ENCODE measurements around the gene LDLRAD4. TPM values are rescaled to one million over a fixed set of nuclear protein-coding genes. Genes with fewer than 3 reads are reported as not detected.

LDLRAD4 gene
- total RNA-seq, 1 donor, result under 0.01 TPM

DNA sequence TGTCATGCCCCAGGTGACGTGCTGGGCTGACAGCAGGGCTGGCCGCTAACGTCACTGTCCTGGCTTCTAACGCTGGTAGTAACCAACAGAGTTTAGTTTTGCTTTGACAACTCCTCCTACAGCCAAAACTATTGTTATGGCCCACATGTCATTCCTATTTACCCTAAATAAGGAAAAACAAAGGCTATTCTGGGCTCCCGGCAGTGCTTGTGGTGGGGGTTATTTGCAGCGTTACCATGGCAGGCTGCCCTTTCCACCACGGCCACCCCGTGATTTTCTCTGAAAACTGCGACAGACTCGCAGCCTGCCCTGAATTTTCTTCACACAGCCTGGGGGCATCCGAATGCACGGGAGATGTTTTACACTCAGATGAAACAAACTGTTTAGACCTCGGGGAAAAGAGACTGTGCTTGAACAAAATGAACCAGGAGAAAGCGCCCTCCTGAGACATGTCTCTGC is 392.6 kb downstream of the LDLRAD4 start:
- DNase-seq (ENCODE audit: insufficient read length, low spot score, missing footprints), result peak; percentile 62
- H3K79me2 ChIP-seq (ENCODE audit: insufficient read depth, low read length), result no peaks in the 10 kb centered on the region
- TF ChIP-seq, protein P1, sequence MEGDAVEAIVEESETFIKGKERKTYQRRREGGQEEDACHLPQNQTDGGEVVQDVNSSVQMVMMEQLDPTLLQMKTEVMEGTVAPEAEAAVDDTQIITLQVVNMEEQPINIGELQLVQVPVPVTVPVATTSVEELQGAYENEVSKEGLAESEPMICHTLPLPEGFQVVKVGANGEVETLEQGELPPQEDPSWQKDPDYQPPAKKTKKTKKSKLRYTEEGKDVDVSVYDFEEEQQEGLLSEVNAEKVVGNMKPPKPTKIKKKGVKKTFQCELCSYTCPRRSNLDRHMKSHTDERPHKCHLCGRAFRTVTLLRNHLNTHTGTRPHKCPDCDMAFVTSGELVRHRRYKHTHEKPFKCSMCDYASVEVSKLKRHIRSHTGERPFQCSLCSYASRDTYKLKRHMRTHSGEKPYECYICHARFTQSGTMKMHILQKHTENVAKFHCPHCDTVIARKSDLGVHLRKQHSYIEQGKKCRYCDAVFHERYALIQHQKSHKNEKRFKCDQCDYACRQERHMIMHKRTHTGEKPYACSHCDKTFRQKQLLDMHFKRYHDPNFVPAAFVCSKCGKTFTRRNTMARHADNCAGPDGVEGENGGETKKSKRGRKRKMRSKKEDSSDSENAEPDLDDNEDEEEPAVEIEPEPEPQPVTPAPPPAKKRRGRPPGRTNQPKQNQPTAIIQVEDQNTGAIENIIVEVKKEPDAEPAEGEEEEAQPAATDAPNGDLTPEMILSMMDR (IDR thresholded peaks at IDR 0.05; ENCODE audit: extremely low read depth, low read depth, low read length), result no peak
- peak overlapping the region; percentile 70 for H3K4me3 ChIP-seq (ENCODE audit: insufficient read depth, low read length)
- no peaks in the 10 kb centered on the region for H3K9me3 ChIP-seq (ENCODE audit: low read depth, low read length)
- no peaks in the 10 kb centered on the region for H3K36me3 ChIP-seq (ENCODE audit: insufficient read depth, low read length)
- peaks cover 14% of the 10 kb centered on the region for H3K4me1 ChIP-seq (ENCODE audit: insufficient read depth, low read length)
- H3K4me2 ChIP-seq (ENCODE audit: insufficient read depth, low read length), result peak overlapping the region; percentile 94
- peaks cover 25% of the 10 kb centered on the region for H3K27me3 ChIP-seq (ENCODE audit: insufficient read depth, low read length)
- H4K20me1 ChIP-seq (ENCODE audit: insufficient read depth, low read length), result no peaks in the 10 kb centered on the region
- H2AFZ ChIP-seq (ENCODE audit: low read length), result peak overlapping the region; percentile 85
- H3K27ac ChIP-seq (ENCODE audit: low read depth, low read length), result peak overlapping the region; percentile 33

DNA sequence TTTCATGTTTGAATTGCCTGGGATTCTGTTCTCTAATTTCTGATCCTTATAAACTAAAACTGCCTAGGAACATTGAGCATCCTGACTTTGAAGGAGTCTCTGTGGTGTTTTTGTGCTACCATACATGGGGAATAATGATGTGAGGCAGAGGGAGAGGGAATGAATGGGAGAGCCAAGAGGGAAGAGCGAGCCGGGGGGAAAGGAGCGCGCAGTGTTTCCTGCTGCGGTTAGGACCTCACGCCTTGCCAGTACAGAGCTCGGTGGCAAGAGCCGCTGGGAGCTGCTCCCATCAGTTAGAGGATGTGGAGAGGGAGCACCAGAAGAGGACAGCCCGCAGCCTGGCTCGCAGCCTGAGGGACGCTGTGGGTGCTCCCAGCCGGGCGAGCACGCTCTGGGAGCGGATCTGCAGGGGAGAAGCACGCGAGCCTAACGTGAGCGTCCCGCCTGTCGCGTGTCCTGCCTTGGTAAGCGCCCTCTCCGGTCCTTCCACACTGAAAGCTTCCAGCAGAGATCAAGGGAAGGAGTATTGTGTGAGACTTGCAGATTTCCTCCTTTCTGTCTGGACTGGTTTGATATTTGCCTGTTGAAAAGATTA is 393.1 kb downstream of the LDLRAD4 start:
- no peaks in the 10 kb centered on the region for H3K79me2 ChIP-seq (ENCODE audit: insufficient read depth, low read length)
- peak overlapping the region; percentile 85 for H2AFZ ChIP-seq (ENCODE audit: low read length)
- no peaks in the 10 kb centered on the region for H3K9me3 ChIP-seq (ENCODE audit: low read depth, low read length)
- no peaks in the 10 kb centered on the region for H4K20me1 ChIP-seq (ENCODE audit: insufficient read depth, low read length)
- peak overlapping the region; percentile 33 for H3K27ac ChIP-seq (ENCODE audit: low read depth, low read length)
- H3K4me2 ChIP-seq (ENCODE audit: insufficient read depth, low read length), result peak overlapping the region; percentile 94
- peak overlapping the region; percentile 70 for H3K4me3 ChIP-seq (ENCODE audit: insufficient read depth, low read length)
- H3K4me1 ChIP-seq (ENCODE audit: insufficient read depth, low read length), result peaks cover 14% of the 10 kb centered on the region
- no peak for DNase-seq (ENCODE audit: insufficient read length, low spot score, missing footprints)
- TF ChIP-seq, protein P1 (IDR thresholded peaks at IDR 0.05; ENCODE audit: extremely low read depth, low read depth, low read length), result no peak
- peaks cover 25% of the 10 kb centered on the region for H3K27me3 ChIP-seq (ENCODE audit: insufficient read depth, low read length)
- no peaks in the 10 kb centered on the region for H3K36me3 ChIP-seq (ENCODE audit: insufficient read depth, low read length)

DNA sequence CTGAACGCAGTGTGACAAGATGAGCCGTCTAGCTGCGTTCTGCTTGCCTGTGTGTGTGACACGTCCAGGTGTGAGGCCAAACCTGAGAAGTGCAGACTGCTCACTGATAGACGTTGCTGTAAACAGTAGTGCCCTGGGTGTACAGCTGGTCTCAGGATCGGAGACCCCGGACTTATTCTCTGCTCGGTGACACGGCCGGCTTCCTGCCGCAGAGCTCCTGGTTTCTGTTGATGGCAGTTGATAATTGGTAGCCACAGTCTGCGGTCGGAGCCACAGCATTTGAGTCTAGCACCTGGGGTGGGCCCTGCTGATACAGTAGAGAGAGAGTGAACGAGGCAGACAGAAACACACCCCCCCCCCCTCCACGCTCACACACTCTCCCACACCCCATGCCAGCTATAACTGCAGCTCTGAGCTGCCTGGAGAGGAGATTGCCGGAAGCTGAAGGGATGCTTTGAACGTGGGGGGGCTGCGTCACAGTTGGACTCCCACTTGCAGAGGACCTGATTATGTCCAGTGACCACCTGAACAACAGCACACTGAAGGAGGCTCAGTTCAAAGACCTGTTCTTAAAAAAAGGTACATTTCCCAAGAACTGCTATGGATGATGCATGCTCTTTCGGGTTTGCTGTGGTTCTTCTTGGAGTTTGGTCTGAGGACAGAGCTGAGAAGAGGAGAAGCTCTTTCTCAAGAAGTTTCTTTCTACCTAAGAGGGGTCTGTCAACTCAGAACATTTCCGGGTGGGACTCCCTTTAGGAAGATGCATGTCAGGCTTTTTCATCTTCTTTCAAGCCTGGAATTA is 393.8 kb downstream of the LDLRAD4 start:
- Histone ChIP-seq H3K9me3 (ENCODE audit: low read depth, low read length) (no peaks in the 10 kb centered on the region), H4K20me1 (ENCODE audit: insufficient read depth, low read length) (no peaks in the 10 kb centered on the region), H3K4me2 (ENCODE audit: insufficient read depth, low read length) (peak overlapping the region; percentile 94), H2AFZ (ENCODE audit: low read length) (peak overlapping the region; percentile 85), H3K79me2 (ENCODE audit: insufficient read depth, low read length) (no peaks in the 10 kb centered on the region), H3K4me1 (ENCODE audit: insufficient read depth, low read length) (peaks cover 14% of the 10 kb centered on the region), H3K27ac (ENCODE audit: low read depth, low read length) (no peak overlapping the region), H3K36me3 (ENCODE audit: insufficient read depth, low read length) (no peaks in the 10 kb centered on the region), H3K27me3 (ENCODE audit: insufficient read depth, low read length) (peaks cover 25% of the 10 kb centered on the region), H3K4me3 (ENCODE audit: insufficient read depth, low read length) (peak overlapping the region; percentile 70)
- TF ChIP-seq, protein P1 (IDR thresholded peaks at IDR 0.05; ENCODE audit: extremely low read depth, low read depth, low read length), result no peak
- DNase-seq (ENCODE audit: insufficient read length, low spot score, missing footprints), result peak; percentile 75

DNA sequence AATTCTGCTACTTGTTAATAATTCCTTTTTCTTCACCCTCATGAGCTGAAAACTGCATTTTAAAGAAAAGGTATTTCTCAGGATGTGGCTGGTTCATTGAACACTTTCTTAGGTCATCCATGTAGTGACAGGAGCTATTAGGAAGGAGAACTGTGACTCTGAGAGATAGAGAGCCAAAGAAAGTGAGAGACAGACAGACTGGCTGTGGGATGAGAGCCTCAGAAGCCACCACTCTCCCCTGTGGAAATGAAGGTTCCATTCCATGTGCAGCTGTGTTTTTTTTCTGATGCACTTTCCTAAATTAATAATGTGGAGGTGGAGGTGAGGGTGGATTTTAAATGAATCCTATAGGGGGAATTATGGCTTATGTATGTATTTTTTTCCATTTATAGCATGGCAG is 394.5 kb downstream of the LDLRAD4 start:
- no peaks in the 10 kb centered on the region for H3K79me2 ChIP-seq (ENCODE audit: insufficient read depth, low read length)
- H3K4me3 ChIP-seq (ENCODE audit: insufficient read depth, low read length), result no peak overlapping the region
- peak; percentile 57 for DNase-seq (ENCODE audit: insufficient read length, low spot score, missing footprints)
- TF ChIP-seq, protein P1 (IDR thresholded peaks at IDR 0.05; ENCODE audit: extremely low read depth, low read depth, low read length), result no peak
- H3K36me3 ChIP-seq (ENCODE audit: insufficient read depth, low read length), result no peaks in the 10 kb centered on the region
- no peaks in the 10 kb centered on the region for H3K9me3 ChIP-seq (ENCODE audit: low read depth, low read length)
- H3K4me2 ChIP-seq (ENCODE audit: insufficient read depth, low read length), result no peak overlapping the region
- no peak overlapping the region for H2AFZ ChIP-seq (ENCODE audit: low read length)
- peaks cover 25% of the 10 kb centered on the region for H3K27me3 ChIP-seq (ENCODE audit: insufficient read depth, low read length)
- H3K27ac ChIP-seq (ENCODE audit: low read depth, low read length), result no peak overlapping the region
- H3K4me1 ChIP-seq (ENCODE audit: insufficient read depth, low read length), result peaks cover 14% of the 10 kb centered on the region
- H4K20me1 ChIP-seq (ENCODE audit: insufficient read depth, low read length), result no peaks in the 10 kb centered on the region
